WTC11 (cell line): ENCODE measurements around the gene SAMD4A.

ENCODE experiments used
- ATF1 ChIP-seq: sonication (generic); formaldehyde crosslinking; IDR thresholded peaks from 2 replicates; pipeline ENCODE4 v1.8.1; 2023; ENCODE audit warnings: mild to moderate bottlenecking, moderate library complexity, missing genetic modification reagents
- CREB1 ChIP-seq: sonication (generic); formaldehyde crosslinking; IDR thresholded peaks from 2 replicates; pipeline ENCODE4 v1.8.0; 2023; ENCODE audit warnings: mild to moderate bottlenecking, missing genetic modification reagents
- FOXJ3 ChIP-seq: sonication (generic); formaldehyde crosslinking; IDR thresholded peaks from 2 replicates; pipeline ENCODE4 v1.9.0; 2021; ENCODE audit warnings: missing genetic modification reagents, mild to moderate bottlenecking, borderline replicate concordance
- GTF2I ChIP-seq: fragments of 250-450 bp; sonication (Bioruptor Pico); conservative IDR thresholded peaks from 2 replicates; pipeline ENCODE4 v1.4.0; 2021; ENCODE audit warnings: mild to moderate bottlenecking
- NFYB ChIP-seq: sonication (generic); formaldehyde crosslinking; conservative IDR thresholded peaks from 2 replicates; pipeline ENCODE4 v1.8.0; 2022; ENCODE audit warnings: low read depth, missing genetic modification reagents
- TF ChIP-seq, protein P1 (sequence below): fragments of 200-600 bp; IDR thresholded peaks from 2 replicates; pipeline ENCODE4 v1.8.0; 2022; ENCODE audit warnings: antibody characterized with exemption
- TF ChIP-seq, protein P2 (sequence below): sonication (generic); formaldehyde crosslinking; IDR thresholded peaks from 2 replicates; pipeline ENCODE4 v1.8.1; 2022; ENCODE audit warnings: missing genetic modification reagents, borderline replicate concordance
- TF ChIP-seq, protein P3 (sequence below): sonication (generic); formaldehyde crosslinking; IDR thresholded peaks from 2 replicates; pipeline ENCODE4 v1.8.0; 2023; ENCODE audit warnings: mild to moderate bottlenecking, missing genetic modification reagents
- TF ChIP-seq, protein P4 (sequence below): sonication (generic); formaldehyde crosslinking; IDR thresholded peaks from 2 replicates; pipeline ENCODE4 v1.8.1; 2022; ENCODE audit warnings: low read depth, missing genetic modification reagents, borderline replicate concordance

DNA sequence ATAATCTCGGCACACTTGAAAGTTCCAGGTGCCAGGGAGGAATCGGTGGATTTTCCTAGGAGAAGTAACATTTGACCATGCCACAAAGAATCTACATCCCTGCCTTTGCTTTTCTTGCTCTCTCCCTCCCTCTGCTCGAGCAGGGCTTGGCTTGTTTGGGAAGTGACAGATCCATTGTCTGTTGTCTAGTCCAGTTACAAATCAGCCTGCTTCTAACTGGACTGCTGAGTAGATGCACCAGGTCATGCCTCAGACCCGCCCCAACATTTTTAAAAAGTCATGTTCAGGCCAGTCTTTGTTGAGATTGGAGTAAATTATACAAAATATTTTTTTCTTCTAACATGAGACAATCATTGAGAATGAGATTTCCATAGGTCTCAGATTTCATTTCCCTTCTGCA, 182.3 kb downstream of the SAMD4A start:
- TF ChIP-seq, protein P1, sequence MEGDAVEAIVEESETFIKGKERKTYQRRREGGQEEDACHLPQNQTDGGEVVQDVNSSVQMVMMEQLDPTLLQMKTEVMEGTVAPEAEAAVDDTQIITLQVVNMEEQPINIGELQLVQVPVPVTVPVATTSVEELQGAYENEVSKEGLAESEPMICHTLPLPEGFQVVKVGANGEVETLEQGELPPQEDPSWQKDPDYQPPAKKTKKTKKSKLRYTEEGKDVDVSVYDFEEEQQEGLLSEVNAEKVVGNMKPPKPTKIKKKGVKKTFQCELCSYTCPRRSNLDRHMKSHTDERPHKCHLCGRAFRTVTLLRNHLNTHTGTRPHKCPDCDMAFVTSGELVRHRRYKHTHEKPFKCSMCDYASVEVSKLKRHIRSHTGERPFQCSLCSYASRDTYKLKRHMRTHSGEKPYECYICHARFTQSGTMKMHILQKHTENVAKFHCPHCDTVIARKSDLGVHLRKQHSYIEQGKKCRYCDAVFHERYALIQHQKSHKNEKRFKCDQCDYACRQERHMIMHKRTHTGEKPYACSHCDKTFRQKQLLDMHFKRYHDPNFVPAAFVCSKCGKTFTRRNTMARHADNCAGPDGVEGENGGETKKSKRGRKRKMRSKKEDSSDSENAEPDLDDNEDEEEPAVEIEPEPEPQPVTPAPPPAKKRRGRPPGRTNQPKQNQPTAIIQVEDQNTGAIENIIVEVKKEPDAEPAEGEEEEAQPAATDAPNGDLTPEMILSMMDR: no peak
- TF ChIP-seq, protein P2, sequence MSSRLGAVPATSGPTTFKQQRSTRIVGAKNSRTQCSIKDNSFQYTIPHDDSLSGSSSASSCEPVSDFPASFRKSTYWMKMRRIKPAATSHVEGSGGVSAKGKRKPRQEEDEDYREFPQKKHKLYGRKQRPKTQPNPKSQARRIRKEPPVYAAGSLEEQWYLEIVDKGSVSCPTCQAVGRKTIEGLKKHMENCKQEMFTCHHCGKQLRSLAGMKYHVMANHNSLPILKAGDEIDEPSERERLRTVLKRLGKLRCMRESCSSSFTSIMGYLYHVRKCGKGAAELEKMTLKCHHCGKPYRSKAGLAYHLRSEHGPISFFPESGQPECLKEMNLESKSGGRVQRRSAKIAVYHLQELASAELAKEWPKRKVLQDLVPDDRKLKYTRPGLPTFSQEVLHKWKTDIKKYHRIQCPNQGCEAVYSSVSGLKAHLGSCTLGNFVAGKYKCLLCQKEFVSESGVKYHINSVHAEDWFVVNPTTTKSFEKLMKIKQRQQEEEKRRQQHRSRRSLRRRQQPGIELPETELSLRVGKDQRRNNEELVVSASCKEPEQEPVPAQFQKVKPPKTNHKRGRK: no peak
- TF ChIP-seq, protein P3, sequence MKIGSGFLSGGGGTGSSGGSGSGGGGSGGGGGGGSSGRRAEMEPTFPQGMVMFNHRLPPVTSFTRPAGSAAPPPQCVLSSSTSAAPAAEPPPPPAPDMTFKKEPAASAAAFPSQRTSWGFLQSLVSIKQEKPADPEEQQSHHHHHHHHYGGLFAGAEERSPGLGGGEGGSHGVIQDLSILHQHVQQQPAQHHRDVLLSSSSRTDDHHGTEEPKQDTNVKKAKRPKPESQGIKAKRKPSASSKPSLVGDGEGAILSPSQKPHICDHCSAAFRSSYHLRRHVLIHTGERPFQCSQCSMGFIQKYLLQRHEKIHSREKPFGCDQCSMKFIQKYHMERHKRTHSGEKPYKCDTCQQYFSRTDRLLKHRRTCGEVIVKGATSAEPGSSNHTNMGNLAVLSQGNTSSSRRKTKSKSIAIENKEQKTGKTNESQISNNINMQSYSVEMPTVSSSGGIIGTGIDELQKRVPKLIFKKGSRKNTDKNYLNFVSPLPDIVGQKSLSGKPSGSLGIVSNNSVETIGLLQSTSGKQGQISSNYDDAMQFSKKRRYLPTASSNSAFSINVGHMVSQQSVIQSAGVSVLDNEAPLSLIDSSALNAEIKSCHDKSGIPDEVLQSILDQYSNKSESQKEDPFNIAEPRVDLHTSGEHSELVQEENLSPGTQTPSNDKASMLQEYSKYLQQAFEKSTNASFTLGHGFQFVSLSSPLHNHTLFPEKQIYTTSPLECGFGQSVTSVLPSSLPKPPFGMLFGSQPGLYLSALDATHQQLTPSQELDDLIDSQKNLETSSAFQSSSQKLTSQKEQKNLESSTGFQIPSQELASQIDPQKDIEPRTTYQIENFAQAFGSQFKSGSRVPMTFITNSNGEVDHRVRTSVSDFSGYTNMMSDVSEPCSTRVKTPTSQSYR (CRISPR knock-in tag): no peak
- TF ChIP-seq ATF1 (CRISPR knock-in tag) (no peak), FOXJ3 (no peak), GTF2I (CRISPR knock-in tag) (no peak), CREB1 (CRISPR knock-in tag) (no peak), NFYB (CRISPR knock-in tag) (no peak)
- TF ChIP-seq, protein P4, sequence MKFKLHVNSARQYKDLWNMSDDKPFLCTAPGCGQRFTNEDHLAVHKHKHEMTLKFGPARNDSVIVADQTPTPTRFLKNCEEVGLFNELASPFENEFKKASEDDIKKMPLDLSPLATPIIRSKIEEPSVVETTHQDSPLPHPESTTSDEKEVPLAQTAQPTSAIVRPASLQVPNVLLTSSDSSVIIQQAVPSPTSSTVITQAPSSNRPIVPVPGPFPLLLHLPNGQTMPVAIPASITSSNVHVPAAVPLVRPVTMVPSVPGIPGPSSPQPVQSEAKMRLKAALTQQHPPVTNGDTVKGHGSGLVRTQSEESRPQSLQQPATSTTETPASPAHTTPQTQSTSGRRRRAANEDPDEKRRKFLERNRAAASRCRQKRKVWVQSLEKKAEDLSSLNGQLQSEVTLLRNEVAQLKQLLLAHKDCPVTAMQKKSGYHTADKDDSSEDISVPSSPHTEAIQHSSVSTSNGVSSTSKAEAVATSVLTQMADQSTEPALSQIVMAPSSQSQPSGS (CRISPR knock-in tag): no peak
